ENCODE data around the gene CR1L.
A peak's percentile ranks its signal among the peaks of the same experiment; 100 is the strongest.
"Not testable (repeated sequence)": the region's sequence is repeated elsewhere in the genome, so short reads cannot be mapped to it uniquely, and the experiment has no call there.

The CR1L gene

DNA sequence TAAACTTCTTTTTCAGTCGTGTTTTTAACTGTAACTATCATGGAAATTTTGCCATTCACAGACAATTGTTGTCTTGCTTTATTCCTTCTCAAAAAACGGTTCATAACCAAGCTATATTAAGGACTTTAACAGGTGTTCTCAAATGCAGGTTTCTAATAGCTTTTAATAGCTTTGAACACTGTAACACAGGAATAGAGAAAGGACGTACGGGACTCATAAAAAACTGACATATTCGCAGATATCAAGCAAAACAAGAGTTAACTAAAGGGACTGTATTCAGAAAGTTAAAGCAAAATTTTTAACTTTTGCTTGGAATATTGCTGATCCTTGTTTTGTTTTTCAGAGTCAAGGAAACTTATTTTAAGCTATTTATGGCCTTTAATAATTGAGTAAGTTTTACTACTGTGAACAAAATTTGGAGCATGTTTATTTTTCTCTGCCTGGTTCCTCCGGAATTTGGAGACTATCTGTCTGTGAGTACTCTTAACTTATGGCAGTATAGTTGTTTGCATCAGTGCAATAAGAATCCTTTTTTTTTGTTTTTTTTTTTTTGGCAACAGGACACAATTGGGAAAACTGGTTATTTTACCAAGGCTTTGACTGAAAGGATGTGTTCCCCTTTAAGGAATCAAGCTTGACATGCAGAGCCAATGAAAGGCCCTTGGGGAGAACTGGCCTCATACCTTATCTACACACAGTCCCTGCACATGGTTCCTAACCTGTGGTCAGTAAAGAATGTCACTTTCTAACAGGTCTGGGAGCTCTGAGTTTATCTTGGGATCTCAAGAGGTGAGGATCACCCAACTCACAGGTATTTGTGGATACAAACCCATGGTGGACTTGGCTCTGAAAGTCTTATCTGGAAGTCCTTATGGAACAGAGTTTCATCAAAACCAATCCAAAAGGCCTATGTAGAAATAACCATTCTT is 101.2 kb downstream of the CR1L start:
- DNase-seq (ENCODE audit: low spot score), result no peak

DNA sequence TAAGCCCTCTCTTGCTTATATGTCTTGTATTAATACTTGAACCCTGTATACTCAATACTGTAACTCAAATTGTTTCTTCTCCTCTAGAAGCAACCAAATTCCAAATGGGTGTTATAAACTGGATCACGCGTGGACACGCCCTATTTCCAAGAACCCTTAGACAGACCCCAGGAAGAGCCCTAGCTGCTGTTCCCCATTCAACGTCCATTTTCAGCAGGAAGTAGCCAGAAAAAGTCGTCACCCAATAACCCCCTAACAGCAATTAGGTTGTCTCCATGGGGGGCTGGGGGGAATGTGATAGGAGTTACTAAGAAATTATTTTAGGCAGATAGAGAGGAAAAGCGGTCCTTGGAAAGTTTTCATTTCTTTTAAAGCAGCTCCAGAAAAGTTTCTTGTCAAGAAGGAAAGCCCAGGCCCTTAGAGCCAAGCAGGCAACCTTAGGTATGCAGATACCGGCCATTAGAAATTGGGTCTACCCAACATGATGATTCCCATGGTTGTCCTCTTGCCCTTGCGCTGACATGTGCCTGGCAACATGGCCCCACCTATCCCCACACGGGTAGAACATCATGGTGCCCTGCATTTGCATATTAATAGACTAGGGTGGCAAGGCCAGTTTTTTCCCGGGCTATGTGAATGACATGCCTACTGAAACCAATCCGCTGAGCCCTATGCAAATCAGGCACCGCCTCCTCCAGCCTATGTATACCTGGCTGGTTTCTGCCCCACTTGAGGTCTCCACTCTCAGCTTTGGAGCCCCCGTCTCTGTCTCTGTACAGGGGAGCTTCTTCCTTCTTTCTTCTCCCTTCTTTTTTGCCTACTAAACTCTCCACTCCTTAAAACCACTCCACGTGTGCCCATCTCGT is 102.9 kb downstream of the CR1L start:
- DNase-seq (ENCODE audit: low spot score), result no peak

DNA sequence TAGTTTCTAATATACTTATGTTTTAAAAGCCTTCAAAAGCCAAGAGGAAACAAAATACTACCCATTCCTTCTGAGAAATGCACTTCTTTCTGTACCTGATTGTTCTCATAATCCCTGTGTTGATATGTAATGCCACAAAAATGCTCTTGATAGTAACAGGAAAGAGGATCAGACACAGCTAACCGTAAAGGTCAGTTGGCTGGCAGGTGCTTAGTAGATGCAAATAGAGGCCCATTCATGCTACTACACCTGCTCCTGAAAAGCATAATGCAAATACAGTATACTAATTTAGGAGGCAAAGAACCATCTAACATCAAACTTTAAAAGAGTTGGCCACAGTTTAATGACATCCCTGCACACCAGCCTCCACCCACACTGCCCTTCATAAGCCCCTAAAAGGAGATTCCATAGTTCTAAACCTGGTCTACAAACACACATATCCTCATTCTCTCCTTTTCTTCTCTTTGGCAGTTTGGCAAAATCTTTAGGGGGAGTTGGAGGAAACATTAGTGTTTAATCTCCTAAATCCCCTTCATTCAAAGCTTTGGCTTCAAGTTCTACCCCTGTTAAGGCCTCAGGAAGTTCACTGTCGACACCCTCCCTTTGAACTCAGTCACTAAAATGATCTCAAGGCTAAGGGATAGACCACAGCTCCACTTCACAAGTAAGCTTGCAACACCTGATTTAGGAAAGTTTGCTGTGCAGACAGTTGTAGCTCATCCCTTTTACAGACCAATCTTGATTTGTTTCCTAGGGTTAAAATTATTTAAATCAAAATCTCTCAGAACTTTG is 104.0 kb downstream of the CR1L start:
- DNase-seq (ENCODE audit: low spot score), result no peak

DNA sequence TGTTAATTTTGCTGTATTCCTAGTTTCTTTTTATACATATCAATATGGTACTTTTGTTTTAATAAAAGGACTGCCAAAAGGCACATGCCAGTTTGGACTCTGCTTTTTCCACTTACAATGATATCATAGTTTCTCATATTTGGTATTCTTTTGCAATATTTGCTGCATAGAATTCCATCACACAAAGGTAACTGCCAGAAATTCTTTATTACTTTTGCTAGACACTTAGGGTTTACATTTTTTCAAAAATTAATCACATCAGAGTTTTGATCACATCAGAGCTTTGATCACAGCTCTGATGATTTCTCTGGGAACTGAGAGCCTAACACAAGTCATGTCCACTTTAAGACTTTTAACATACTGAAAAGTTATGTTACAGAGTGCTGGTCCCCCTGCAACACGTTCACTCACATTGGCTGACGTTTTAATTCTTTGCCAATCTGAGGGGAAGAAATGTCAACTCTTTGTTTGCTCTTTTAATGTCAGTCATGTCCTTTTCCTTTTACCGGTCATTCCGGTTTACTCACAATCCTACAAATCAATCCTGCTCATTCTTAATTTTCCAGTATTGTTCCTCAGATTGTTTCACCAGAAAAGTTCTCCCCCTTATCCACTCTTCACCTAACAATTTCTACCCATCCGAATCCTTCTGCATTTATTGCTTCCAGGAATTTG is 105.8 kb downstream of the CR1L start:
- DNase-seq (ENCODE audit: low spot score), result no peak

DNA sequence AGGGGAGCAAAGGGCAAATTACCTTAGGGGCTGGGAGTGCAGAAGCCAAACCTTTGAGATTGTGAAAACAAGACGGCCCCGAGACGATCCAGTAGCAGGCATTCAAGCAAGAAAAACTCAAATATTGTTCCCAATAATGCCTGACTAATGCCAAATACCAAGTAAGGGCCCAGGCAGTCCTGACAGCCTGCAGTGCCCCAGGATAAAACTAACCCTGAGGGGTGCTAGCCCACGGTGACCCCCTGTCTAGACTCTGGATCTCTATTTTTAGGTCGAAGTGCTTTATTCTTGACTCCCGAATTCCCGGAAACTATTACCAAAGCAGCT is 106.5 kb downstream of the CR1L start:
- not testable (repeated sequence) for DNase-seq (ENCODE audit: low spot score)

DNA sequence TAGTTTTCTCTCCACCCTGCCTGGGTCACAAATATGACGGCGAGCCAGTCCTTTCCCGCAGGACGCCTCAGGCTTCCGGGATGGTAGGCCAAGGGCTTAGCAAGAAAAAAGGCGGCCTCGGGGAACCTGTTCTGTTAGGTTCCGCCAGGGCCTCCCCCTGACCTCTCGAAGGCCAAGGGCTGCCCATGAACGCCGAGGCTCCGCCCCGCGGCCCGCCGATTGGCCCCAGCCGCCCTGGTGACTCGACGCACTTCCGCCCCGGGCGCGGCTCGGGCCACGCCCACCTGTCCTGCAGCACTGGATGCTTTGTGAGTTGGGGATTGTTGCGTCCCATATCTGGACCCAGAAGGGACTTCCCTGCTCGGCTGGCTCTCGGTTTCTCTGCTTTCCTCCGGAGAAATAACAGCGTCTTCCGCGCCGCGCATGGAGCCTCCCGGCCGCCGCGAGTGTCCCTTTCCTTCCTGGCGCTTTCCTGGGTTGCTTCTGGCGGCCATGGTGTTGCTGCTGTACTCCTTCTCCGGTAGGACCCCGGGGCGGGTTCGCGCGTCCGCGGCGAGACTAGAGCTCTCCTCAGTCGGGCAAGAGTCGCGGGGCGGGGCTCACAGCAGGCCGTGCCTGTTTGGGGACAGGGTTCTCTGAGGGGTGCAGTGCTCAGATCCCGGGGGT is 107.0 kb downstream of the CR1L start, which contains the start of gene CD46:
Gene CD46 (plus strand): TSS at position 265 of the 666 bp plus-strand sequence. CDS start 159 bp downstream, at position 424.
- peak; percentile 97 for DNase-seq (ENCODE audit: low spot score)

DNA sequence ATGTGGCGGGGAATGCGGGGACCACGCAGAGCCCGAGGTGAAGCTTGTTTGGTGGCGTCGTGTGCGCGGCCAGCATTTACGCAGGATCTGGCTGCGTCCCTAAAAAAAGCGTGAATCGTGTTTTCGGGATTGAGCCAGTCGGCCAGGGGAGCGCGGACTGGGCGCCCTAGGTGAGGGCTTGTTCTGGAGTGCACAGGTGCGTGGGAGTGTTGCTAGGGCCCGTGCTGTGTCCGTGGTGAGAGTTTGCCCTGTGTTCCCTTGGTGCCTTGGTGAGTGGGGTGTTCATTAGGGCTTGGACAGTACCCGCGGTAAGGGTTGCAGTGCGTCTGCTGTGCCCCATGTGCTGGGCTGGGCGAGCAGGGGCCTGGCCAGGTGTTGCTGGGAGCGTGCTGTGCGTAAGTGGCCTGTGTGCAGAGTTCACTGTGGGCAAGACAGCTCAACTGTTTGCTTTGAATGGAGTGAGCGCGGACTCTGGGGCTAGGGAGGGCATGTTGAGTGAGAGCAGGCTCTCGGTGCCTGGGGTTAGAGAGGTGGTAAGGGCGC is 107.6 kb downstream of the CR1L start:
- no peak for DNase-seq (ENCODE audit: low spot score)

DNA sequence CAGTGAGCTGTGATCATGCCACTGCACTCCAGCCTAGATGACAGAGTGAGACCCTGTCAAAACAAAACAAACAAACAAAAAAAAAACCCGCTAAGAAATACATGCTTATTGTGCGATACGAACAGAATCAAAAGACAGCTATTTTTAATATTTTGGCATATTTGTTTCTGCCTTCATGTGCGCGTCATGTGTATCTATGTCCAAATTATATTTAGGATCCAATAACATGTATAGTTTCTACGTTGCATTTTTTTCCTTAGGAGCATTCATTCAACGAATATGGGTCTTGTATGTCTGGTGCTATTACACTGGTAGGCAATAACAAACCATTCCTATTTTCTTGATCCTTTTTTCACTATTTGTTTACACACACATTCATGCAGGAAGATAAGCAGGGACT is 108.7 kb downstream of the CR1L start:
- no peak for DNase-seq (ENCODE audit: low spot score)

DNA sequence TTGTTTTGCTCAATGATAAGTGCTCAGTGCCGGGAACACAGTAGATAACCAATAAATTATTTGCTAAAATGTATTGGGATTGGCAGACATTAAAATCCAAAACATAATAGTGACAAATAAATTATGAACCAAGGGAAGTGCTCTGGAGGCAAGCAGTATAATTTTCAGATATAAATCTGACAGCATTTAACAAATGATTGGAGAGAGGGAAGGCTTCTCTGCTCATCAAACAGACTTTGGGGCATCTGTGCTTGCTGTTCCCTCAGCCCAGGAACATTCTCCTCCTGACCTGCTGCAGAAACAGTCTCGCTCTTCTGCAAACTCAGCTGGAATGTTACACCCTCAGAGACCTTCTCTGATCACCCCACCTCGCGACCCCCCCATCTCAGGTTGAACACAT is 109.1 kb downstream of the CR1L start:
- no peak for DNase-seq (ENCODE audit: low spot score)

DNA sequence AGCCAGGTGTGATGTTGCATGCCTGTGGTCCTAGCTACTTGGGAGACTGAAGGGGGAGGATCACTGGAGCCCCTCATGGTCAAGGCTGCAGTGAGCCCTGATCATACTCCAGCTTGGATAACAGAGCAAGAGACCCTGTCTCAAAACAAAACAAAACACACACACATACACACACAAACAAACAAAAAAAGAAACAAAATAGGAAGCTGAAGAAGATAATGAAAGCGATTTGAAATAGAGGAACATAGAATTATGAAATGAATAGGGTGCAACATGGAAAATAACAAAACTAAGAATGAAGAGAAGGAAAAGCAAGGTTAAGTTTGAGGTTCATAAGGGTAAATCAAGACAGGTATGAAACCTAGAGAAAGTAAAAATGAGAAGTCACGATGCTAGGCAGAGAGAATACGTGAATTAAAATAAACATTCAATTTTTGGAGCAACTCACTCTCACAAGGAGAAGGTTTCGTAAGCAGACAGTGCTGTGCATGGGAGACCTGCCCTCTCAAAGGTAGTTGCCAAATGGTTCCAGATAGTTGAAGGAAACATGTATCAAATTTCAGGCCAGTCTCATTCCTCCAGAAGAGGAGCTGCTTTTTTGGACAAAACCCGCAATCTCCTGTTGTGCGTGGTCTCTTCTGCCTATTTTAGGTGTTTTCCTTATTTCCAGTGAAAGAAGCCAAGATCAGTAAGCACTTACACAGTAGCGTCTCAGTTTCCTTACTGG is 110.2 kb downstream of the CR1L start:
- DNase-seq (ENCODE audit: low spot score), result no peak

DNA sequence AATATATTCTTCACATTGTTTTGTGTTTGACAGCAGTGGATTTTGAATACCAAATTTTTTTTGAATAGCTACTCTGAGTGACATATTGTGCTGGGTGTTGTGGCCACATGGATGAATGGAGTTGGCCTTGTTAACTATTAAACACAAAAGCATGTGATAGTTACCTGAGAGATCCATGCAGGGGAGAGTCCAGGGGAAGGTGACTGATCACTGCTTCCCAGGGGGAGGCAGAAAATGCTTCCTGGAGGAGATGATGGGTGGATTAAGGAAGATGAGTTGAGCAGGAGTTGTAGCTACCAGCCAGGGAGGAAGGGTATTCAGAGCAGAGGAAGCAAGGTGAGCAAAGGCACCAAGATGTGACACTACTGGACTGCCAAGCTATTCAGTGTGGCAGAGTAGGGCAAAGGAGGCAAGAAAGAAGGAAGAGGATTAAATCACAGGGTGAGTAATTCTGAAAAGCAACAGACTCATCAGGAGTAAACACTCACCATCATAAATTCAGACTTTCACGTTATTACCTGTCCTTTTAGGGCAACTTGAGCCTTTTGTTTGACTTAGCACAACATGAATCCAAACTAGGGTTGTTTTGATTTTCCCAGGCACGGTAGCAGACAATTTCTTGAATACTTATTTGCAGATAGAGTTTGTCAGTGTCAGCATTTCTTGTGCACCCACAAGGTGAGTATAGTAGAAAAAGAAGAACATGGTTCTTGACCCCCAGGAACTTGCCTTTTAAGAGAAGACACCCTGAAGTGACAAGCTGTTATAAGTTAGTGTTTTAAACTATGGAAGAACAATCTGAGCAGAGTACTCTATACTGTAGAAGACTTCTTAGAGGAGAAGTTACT is 111.1 kb downstream of the CR1L start:
- no peak for DNase-seq (ENCODE audit: low spot score)

DNA sequence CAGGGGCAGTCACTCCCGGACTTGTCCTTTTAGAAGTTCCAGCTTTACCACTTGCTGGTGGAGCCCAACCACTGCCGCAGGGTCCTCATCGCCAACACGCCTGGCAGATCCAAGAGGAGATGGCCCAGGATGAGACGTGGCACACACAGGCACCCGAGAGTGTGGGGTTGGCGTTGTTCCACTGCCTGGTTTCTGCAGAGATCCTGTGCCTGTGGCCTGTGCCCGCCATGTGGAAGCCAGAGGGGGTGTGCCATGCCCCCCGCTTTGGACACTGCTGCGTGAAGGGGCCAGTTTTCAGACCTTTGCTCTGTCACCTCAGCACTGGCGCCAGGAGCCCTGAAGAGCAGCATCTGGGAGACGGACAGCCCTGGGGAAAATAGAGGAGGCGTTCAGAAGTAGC is 117.7 kb downstream of the CR1L start:
- no peak for DNase-seq (ENCODE audit: low spot score)

DNA sequence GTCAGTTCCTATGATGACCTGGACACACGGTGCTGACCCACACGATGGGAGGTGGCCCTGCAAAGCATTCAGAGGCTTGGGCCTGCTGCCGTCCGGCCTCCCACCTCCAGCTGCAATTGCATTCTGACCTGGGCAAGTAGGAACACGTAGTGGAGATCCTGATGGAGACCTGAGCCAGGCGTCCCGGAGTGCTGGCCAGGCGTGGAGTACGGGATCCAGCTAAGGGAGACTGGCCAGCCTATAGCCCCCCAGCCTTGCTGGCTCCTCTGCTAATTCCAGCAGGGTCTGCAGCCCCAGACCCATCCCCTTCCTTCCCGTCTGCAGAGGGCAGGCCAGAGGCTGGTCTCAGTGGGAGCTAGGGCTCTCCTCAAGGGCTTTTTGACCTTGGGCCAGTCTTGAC is 118.2 kb downstream of the CR1L start:
- no peak for DNase-seq (ENCODE audit: low spot score)

DNA sequence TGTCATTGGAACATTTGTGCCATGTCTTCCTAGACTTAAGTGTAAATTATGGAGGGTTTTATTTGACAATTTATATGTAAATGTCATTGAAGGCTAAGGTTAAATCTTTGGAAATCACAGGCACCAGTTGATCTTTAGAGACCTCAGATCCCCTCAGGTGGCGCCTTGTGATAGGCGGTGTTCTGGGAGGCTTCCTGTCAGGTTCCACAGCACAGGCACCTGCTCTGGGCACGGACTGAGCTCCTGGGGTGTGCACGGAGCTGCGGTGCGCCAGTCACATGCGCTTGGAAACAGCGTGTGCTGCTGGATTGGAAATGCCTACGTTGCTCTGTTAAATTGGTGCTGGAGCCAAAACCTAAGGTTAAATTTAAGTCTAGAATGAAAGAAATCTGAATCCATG is 119.0 kb downstream of the CR1L start:
- DNase-seq (ENCODE audit: low spot score), result no peak

DNA sequence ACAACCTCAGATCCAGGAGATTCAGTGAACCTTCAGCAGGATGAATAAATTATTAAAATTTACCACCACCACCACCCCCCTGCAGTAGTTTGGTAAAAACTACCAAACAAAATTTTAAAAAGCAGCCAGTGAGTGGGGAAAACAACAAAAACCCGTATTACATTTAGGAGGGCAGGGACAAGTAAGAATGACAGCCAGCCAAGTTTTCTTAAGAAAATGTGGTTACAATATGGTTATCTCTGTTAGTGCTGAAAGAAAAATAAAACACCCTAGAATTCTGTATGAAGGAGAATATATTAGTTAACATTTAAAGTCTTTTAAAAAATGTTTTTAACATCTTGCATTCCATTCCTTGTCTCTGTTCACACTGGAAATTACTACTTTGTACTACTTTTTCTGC is 121.6 kb downstream of the CR1L start:
- DNase-seq (ENCODE audit: low spot score), result no peak

DNA sequence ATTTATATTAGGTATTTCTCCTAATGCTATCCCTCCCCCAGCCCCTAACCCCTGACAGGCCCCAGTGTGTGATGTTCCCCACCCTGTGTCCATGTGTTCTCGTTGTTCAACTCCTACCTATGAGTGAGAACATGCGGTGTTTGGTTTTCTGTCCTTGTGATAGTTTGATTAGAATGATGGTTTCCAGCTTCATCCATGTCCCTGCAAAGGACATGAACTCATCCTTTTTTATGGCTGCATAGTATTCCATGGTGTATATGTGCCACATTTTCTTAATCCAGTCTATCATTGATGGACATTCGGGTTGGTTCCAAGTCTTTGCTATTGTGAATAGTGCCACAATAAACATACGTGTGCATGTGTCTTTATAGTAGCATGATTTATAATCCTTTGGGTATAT is 125.6 kb downstream of the CR1L start:
- not testable (repeated sequence) for DNase-seq (ENCODE audit: low spot score)
